ENCODE results near the gene GCH1. TPM values are rescaled to one million over a fixed set of nuclear protein-coding genes. Genes with fewer than 3 reads are reported as not detected.

The GCH1 gene
- total RNA-seq, 1 donor from 2014 or later, result 1.7 TPM

- Histone ChIP-seq H3K27me3 (ENCODE audit: low read depth) (no peaks in the 10 kb centered on the region), H3K9me3 (replicated peaks) (no peaks in the 10 kb centered on the region), H3K4me3 (no peak overlapping the region), H3K36me3 (no peaks in the 10 kb centered on the region), H3K4me1 (peaks cover 13% of the 10 kb centered on the region), H3K27ac (replicated peaks) (no peak overlapping the region)
- TF ChIP-seq CTCF (IDR thresholded peaks at IDR 0.05; ENCODE audit: borderline replicate concordance), result no peak
- no peak for DNase-seq
- intact Hi-C loops (cut with micrococcal nuclease), result no loop called here
Measured at GRCh38 chr14:54807881-54808280, 94.7 kb downstream of the GCH1 start.

GRCh38 chr14:54807428-54807827, 95.2 kb downstream of the GCH1 start:
- no peak overlapping the region for H3K4me3 ChIP-seq
- no peaks in the 10 kb centered on the region for H3K27me3 ChIP-seq (ENCODE audit: low read depth)
- no peak for TF ChIP-seq CTCF (IDR thresholded peaks at IDR 0.05; ENCODE audit: borderline replicate concordance)
- no peak for DNase-seq
- no peaks in the 10 kb centered on the region for H3K9me3 ChIP-seq (replicated peaks)
- intact Hi-C loops (cut with micrococcal nuclease), result no loop called here
- H3K4me1 ChIP-seq, result peaks cover 13% of the 10 kb centered on the region
- H3K36me3 ChIP-seq, result no peaks in the 10 kb centered on the region
- H3K27ac ChIP-seq (replicated peaks), result no peak overlapping the region

- DNase-seq, result no peak
- Histone ChIP-seq H3K27ac (replicated peaks) (no peak overlapping the region), H3K9me3 (replicated peaks) (no peaks in the 10 kb centered on the region), H3K27me3 (ENCODE audit: low read depth) (no peaks in the 10 kb centered on the region), H3K4me1 (peaks cover 13% of the 10 kb centered on the region), H3K4me3 (no peak overlapping the region), H3K36me3 (no peaks in the 10 kb centered on the region)
- intact Hi-C loops (cut with micrococcal nuclease), result no loop called here
- TF ChIP-seq CTCF (IDR thresholded peaks at IDR 0.05; ENCODE audit: borderline replicate concordance), result no peak
Measured at GRCh38 chr14:54806616-54807015, 96.0 kb downstream of the GCH1 start.

- peak; percentile 80 for DNase-seq
- TF ChIP-seq CTCF (IDR thresholded peaks at IDR 0.05; ENCODE audit: borderline replicate concordance), result peak; percentile 98
- Histone ChIP-seq H3K27ac (replicated peaks) (no peak overlapping the region), H3K9me3 (replicated peaks) (no peaks in the 10 kb centered on the region), H3K27me3 (ENCODE audit: low read depth) (no peaks in the 10 kb centered on the region), H3K4me3 (peak overlapping the region; percentile 35), H3K36me3 (no peaks in the 10 kb centered on the region), H3K4me1 (peaks cover 13% of the 10 kb centered on the region)
- intact Hi-C loops (cut with micrococcal nuclease), result no loop called here
Measured at GRCh38 chr14:54805445-54806322, 96.9 kb downstream of the GCH1 start.

GRCh38 chr14:54805070-54805444, 97.6 kb downstream of the GCH1 start:
- no peak for DNase-seq
- H3K27ac ChIP-seq (replicated peaks), result no peak overlapping the region
- H3K27me3 ChIP-seq (ENCODE audit: low read depth), result no peaks in the 10 kb centered on the region
- TF ChIP-seq CTCF (IDR thresholded peaks at IDR 0.05; ENCODE audit: borderline replicate concordance), result no peak
- intact Hi-C loops (cut with micrococcal nuclease), result no loop called here
- H3K36me3 ChIP-seq, result no peaks in the 10 kb centered on the region
- peaks cover 13% of the 10 kb centered on the region for H3K4me1 ChIP-seq
- H3K4me3 ChIP-seq, result no peak overlapping the region
- H3K9me3 ChIP-seq (replicated peaks), result no peaks in the 10 kb centered on the region

Data from left ventricle myocardium inferior (tissue), 1 donor.